Small intestine (tissue), 7 donors: Measurements from ENCODE around the gene PITX1. TPM values are rescaled to one million over a fixed set of nuclear protein-coding genes. Genes with fewer than 3 reads are reported as not detected.

ENCODE experiments used
- DNase-seq, 2 donors: peaks; one replicate each; pipeline versions ENCODE4 v3.0.0 to v3.0.0-alpha.2; 2013
- FAIRE-seq: peaks from 2 replicates; lab custom pipeline; 2012; peaks lifted over from hg19 to GRCh38; lab: Jason Lieb, UNC
- H3K27ac ChIP-seq, 3 donors: one replicate each; pipeline ENCODE4 v1.5.1; 2013; ENCODE audit warnings: low read length in 2 of 3, mild to moderate bottlenecking in 2 of 3, control low read depth in 1 of 3, inconsistent platforms in 1 of 3, low read depth in 1 of 3, moderate library complexity in 1 of 3
- H3K27me3 ChIP-seq, 3 donors: one replicate each; pipeline ENCODE4 v1.6.1; 2013; ENCODE audit warnings: low read length in 3 of 3, inconsistent platforms in 1 of 3; ENCODE audit not compliant: control insufficient read depth in 3 of 3, insufficient read depth in 3 of 3
- H3K36me3 ChIP-seq, 3 donors: one replicate each; pipeline ENCODE4 v1.6.1; 2013; ENCODE audit warnings: low read length in 3 of 3, inconsistent platforms in 1 of 3, low read depth in 1 of 3, mild to moderate bottlenecking in 1 of 3, moderate library complexity in 1 of 3; ENCODE audit not compliant: control insufficient read depth in 3 of 3, insufficient read depth in 2 of 3
- H3K4me1 ChIP-seq, 3 donors: one replicate each; pipeline ENCODE4 v1.6.1; 2013; ENCODE audit warnings: low read length in 2 of 3, inconsistent platforms in 1 of 3, low read depth in 1 of 3, mild to moderate bottlenecking in 1 of 3, moderate library complexity in 1 of 3; ENCODE audit not compliant: control insufficient read depth in 3 of 3, insufficient read depth in 2 of 3
- H3K4me3 ChIP-seq, 3 donors: one replicate each; pipeline ENCODE4 v1.5.1; 2013; ENCODE audit warnings: low read length in 3 of 3, control low read depth in 1 of 3, inconsistent platforms in 1 of 3, low read depth in 1 of 3, mild to moderate bottlenecking in 1 of 3, moderate library complexity in 1 of 3
- H3K9me3 ChIP-seq, 2 donors: one replicate each; pipeline ENCODE4 v1.6.1; 2013; ENCODE audit warnings: low read depth in 1 of 2, low read length in 1 of 2; ENCODE audit not compliant: control insufficient read depth in 2 of 2, insufficient read depth in 1 of 2
- WGBS, 3 donors: extraction: QIAGEN DNeasy Blood & Tissue Kit; methylation state at CpG; one replicate each; pipeline ENCODE4 v1.1.7; 2013; 5-methylcytosine and 5-hydroxymethylcytosine counted together
- polyA plus RNA-seq, 4 donors: library from polyadenylated mRNA; stranded (reverse) in 3 of 4; unstranded in 1 of 4; fragments of 200-250 nt in 3 of 4; fragments of 120-200 nt in 1 of 4; gene quantifications; one replicate each; pipeline versions ENCODE4 v1.2.1 to v1.2.3, GENCODE V29; 2013
- donor health status: healthy with polysubstance abuse.
- donor health status: control.
- donor health status: control.
- donor health status: Bipolar disorder and iron deficiency.
- donor health status: healthy.

The PITX1 gene
- polyA plus RNA-seq, 4 donors: 3.4 to 30.0 (median 8.8) TPM

- no peak overlapping the region for H3K4me3 ChIP-seq
- H3K27ac ChIP-seq: no peak overlapping the region
- peaks cover 0 to 53% (median 23%) of the 10 kb centered on the region in 3 donors for H3K27me3 ChIP-seq
- no peaks in the 10 kb centered on the region for H3K36me3 ChIP-seq
- peaks cover 0 to 3% of the 10 kb centered on the region in 2 donors for H3K9me3 ChIP-seq
- DNase-seq (no peak), FAIRE-seq (no peak)
- H3K4me1 ChIP-seq: peaks cover 0 to 8% (median 0%) of the 10 kb centered on the region in 3 donors
Observed at GRCh38 chr5:135045488-135045887, 11.5 kb upstream of the PITX1 start.

GRCh38 chr5:135042595-135042994, 8.6 kb upstream of the PITX1 start:
- H3K36me3 ChIP-seq: no peaks in the 10 kb centered on the region
- no peak overlapping the region for H3K4me3 ChIP-seq
- peaks cover 0 to 72% (median 29%) of the 10 kb centered on the region in 3 donors for H3K27me3 ChIP-seq
- no peak overlapping the region for H3K27ac ChIP-seq
- FAIRE-seq (no peak), DNase-seq (no peak)
- WGBS, 3 donors: 91 to 100% (median 94%) methylated on average over 1 of the region's 1 CpG
- H3K4me1 ChIP-seq: peaks cover 0 to 15% (median 0%) of the 10 kb centered on the region in 3 donors
- H3K9me3 ChIP-seq: peaks cover 0 to 13% of the 10 kb centered on the region in 2 donors

GRCh38 chr5:135041726-135042125, 7.7 kb upstream of the PITX1 start:
- H3K9me3 ChIP-seq: peaks cover 0 to 13% of the 10 kb centered on the region in 2 donors
- FAIRE-seq (no peak), DNase-seq (no peak)
- peaks cover 0 to 2% (median 0%) of the 10 kb centered on the region in 3 donors for H3K36me3 ChIP-seq
- no peak overlapping the region for H3K4me3 ChIP-seq
- no peak overlapping the region for H3K27ac ChIP-seq
- peaks cover 0 to 81% (median 33%) of the 10 kb centered on the region in 3 donors for H3K27me3 ChIP-seq
- H3K4me1 ChIP-seq: peaks cover 0 to 8% (median 0%) of the 10 kb centered on the region in 3 donors
- WGBS, 3 donors: 71 to 92% (median 83%) methylated on average over 3 of the region's 3 CpGs

DNA sequence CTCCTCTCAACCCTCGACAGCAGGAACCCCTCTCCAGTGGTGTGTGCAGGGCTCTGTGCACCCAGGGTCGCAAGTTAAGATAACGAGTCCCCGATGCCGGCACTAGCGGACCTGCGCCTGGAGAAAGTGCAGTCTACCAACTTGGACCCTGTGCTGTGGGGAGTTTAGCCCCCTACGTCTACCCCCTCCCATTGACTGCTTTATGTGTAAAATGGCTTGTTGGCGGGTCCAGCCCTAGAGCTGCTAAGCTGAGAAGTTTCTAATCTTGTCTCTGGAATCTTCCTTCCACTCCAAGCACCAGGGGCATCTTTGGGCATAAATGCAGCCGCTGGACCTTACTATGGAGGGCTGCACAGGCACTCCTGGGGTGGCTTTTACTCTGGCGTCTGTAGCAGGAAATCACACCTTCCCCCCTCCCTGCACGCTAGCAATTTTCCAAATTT, 7.1 kb upstream of the PITX1 start:
- peaks cover 0 to 13% of the 10 kb centered on the region in 2 donors for H3K9me3 ChIP-seq
- FAIRE-seq: no peak
- H3K36me3 ChIP-seq: peaks cover 0 to 2% (median 0%) of the 10 kb centered on the region in 3 donors
- 66 to 85% (median 76%) methylated on average over 12 of the region's 12 CpGs for WGBS, 3 donors
- H3K27ac ChIP-seq: no peak overlapping the region
- peaks cover 0 to 8% (median 0%) of the 10 kb centered on the region in 3 donors for H3K4me1 ChIP-seq
- no peak for DNase-seq
- no peak overlapping the region for H3K4me3 ChIP-seq
- H3K27me3 ChIP-seq: peaks cover 0 to 84% (median 29%) of the 10 kb centered on the region in 3 donors

DNA sequence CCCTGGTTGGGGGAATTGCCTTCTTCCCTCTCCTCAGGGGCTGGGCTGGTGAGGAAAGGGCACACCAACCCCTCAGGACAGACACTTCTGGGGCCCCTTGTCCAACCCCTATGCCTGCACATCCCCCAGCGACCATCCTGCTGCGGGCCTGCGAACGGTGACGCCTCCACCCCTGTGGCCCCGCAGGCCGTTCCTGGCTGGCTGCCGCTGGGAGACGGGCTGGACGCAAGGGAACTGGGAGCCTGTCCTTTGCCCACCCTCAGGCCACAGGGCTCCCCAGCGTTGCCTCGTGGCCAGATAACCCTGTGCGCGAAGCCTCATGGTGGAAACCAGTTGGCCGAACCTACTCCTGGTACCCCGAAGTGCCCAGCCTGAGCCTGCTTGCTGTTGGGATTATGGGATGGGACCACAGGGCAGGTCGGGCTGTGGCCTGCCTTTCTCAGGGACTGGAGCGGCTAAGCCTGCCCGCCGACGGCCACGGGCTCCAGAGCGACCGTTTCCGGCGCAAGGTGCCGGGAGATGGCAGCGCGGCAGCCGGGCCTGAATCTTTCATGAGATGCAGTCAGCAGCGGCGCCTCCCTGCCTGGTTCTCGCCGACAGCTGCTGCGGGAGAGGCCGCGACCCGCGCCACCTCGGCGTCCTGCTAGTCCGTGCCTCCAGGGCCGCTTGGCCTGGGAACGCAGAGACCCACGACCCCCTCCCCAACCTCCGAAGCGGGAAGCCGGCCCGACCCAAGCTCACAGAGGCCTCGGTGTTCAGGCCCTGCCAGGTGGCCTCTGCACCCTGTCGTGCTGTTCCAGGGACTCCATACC, 6.5 kb upstream of the PITX1 start:
- Histone ChIP-seq H3K27ac (no peak overlapping the region), H3K36me3 (peaks cover 0 to 2% (median 0%) of the 10 kb centered on the region in 3 donors), H3K4me3 (no peak overlapping the region), H3K4me1 (peaks cover 0 to 8% (median 0%) of the 10 kb centered on the region in 3 donors), H3K9me3 (peaks cover 0 to 13% of the 10 kb centered on the region in 2 donors), H3K27me3 (peaks cover 0 to 86% (median 27%) of the 10 kb centered on the region in 3 donors)
- no peak for FAIRE-seq
- no peak for DNase-seq
- WGBS, 3 donors: 55 to 76% (median 57%) methylated on average over 48 to 51 of the region's 51 CpGs

DNA sequence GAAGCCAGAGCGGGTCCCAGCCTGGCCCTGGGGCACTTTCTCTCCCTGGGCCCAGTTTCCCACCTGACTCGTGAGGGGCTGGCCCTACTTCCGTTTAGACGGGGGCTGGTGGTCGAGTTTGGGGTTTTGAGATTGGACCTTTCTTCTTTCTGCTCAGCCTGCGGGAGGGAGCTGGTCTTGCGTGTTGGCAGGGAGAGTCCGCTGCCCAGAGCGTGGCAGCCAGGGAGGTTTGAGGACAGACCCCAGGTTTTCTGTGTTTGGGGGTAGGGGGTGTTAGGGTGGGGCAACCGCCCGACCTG, 6.0 kb upstream of the PITX1 start:
- Histone ChIP-seq H3K4me3 (peak overlapping the region in 1 of 3 donors; percentile 45), H3K27ac (no peak overlapping the region), H3K4me1 (peaks cover 0 to 14% (median 0%) of the 10 kb centered on the region in 3 donors), H3K9me3 (peaks cover 0 to 13% of the 10 kb centered on the region in 2 donors), H3K27me3 (peaks cover 0 to 86% (median 29%) of the 10 kb centered on the region in 3 donors), H3K36me3 (peaks cover 0 to 4% (median 0%) of the 10 kb centered on the region in 3 donors)
- no peak for FAIRE-seq
- 39 to 48% (median 44%) methylated on average over 10 to 11 of the region's 11 CpGs for WGBS, 3 donors
- no peak for DNase-seq

- peak; percentile 31 to 68 for DNase-seq
- 6 to 12% (median 7%) methylated on average over 67 to 87 of the region's 87 CpGs for WGBS, 3 donors
- Histone ChIP-seq H3K4me3 (peak overlapping the region; percentile 28 to 45 (median 41)), H3K4me1 (peaks cover 0 to 19% (median 0%) of the 10 kb centered on the region in 3 donors), H3K27ac (peak overlapping the region in 1 of 3 donors; percentile 30), H3K27me3 (peaks cover 0 to 85% (median 33%) of the 10 kb centered on the region in 3 donors), H3K9me3 (peaks cover 0 to 13% of the 10 kb centered on the region in 2 donors), H3K36me3 (peaks cover 0 to 7% (median 0%) of the 10 kb centered on the region in 3 donors)
- no peak for FAIRE-seq
Observed at GRCh38 chr5:135039271-135040033, 5.4 kb upstream of the PITX1 start.

GRCh38 chr5:135038813-135039270, 4.8 kb upstream of the PITX1 start:
- Histone ChIP-seq H3K27ac (no peak overlapping the region), H3K36me3 (peaks cover 0 to 7% (median 0%) of the 10 kb centered on the region in 3 donors), H3K4me3 (peak overlapping the region; percentile 28 to 45 (median 41)), H3K27me3 (peaks cover 0 to 83% (median 33%) of the 10 kb centered on the region in 3 donors), H3K4me1 (peaks cover 0 to 20% (median 0%) of the 10 kb centered on the region in 3 donors), H3K9me3 (peaks cover 0 to 13% of the 10 kb centered on the region in 2 donors)
- WGBS, 3 donors: 18 to 41% (median 36%) methylated on average over 38 to 42 of the region's 42 CpGs
- no peak for FAIRE-seq
- no peak for DNase-seq
